ENCODE results near the gene CRACR2A. TPM values are rescaled to one million over a fixed set of nuclear protein-coding genes. Genes with fewer than 3 reads are reported as not detected.

The CRACR2A gene
- polyA plus RNA-seq, 2 of the 4 experiments (the other 2 are of a cell fraction): 1.1 to 3.8 TPM

GRCh38 chr12:3748620-3749019 is 4.3 kb downstream of the CRACR2A start:
- ChIA-PET POLR2A (no interaction called here), CTCF (interaction anchor here (1.2 to 1.4 kb wide), 3 partner anchors 29 to 448 kb away, joined by 3 read pairs; no protein-coding TSS in a partner anchor)
- ATAC-seq: no peak
- H3K4me1 ChIP-seq: no peaks in the 10 kb centered on the region
- FAIRE-seq: no peak
- H3K4me3 ChIP-seq: no peak overlapping the region
- TF ChIP-seq NPAS2 (CRISPR knock-in tag; IDR thresholded peaks at IDR 0.05; ENCODE audit: borderline replicate concordance) (no peak), NR3C1 (IDR thresholded peaks at IDR 0.05) (no peak), JUNB (IDR thresholded peaks at IDR 0.05) (no peak), FOSL2 (IDR thresholded peaks at IDR 0.05) (no peak), FOSL2 (CRISPR knock-in tag; IDR thresholded peaks at IDR 0.05) (no peak)
- 56% methylated on average over 4 of the region's 4 CpGs for WGBS (ENCODE audit: missing lambda C conversion rate)
- H3K27ac ChIP-seq: no peak overlapping the region
- DNase-seq (ENCODE audit: low read depth in 1 of 2, low spot score in 1 of 2): no peak
- no peak overlapping the region for H3K4me2 ChIP-seq
- no peaks in the 10 kb centered on the region for H3K9me3 ChIP-seq

- POLR2A ChIA-PET: no interaction called here
- Histone ChIP-seq H3K4me3 (no peak overlapping the region), H3K4me2 (no peak overlapping the region), H3K9me3 (no peaks in the 10 kb centered on the region), H3K4me1 (no peaks in the 10 kb centered on the region), H3K27ac (no peak overlapping the region)
- CTCF ChIA-PET: interaction anchor here (1.3 to 1.4 kb wide), 2 partner anchors 30 to 447 kb away, joined by 3 read pairs; no protein-coding TSS in a partner anchor
- 27% methylated on average over 5 of the region's 5 CpGs for WGBS (ENCODE audit: missing lambda C conversion rate)
- TF ChIP-seq HOXB5 (CRISPR knock-in tag; IDR thresholded peaks at IDR 0.05) (no peak), ELK1 (IDR thresholded peaks at IDR 0.05; ENCODE audit: low read depth, low read length) (no peak), CTCF (IDR thresholded peaks at IDR 0.05) (no peak), POLR2A (IDR thresholded peaks at IDR 0.05; ENCODE audit: low read length) (no peak), EHF (CRISPR knock-in tag; IDR thresholded peaks at IDR 0.05) (no peak), FOXS1 (CRISPR knock-in tag; IDR thresholded peaks at IDR 0.05) (no peak), ZC3H11A (IDR thresholded peaks at IDR 0.05) (no peak), RCOR1 (IDR thresholded peaks at IDR 0.05; ENCODE audit: low read depth, low read length) (no peak), TP53 (CRISPR knock-in tag; IDR thresholded peaks at IDR 0.05) (no peak), HOXA7 (CRISPR knock-in tag; IDR thresholded peaks at IDR 0.05) (no peak), CHD2 (IDR thresholded peaks at IDR 0.05; ENCODE audit: low read length, partially characterized antibody) (no peak), HEYL (CRISPR knock-in tag; IDR thresholded peaks at IDR 0.05) (no peak), JUN (IDR thresholded peaks at IDR 0.05) (no peak), EP300 (IDR thresholded peaks at IDR 0.05) (no peak), FOSB (CRISPR knock-in tag; IDR thresholded peaks at IDR 0.05) (no peak)
- FAIRE-seq: no peak
- DNase-seq (ENCODE audit: low read depth in 1 of 2, low spot score in 1 of 2): no peak
- ATAC-seq: no peak
Measured at GRCh38 chr12:3747976-3748619, 4.8 kb downstream of the CRACR2A start.

- ATAC-seq (no peak), DNase-seq (ENCODE audit: low read depth in 1 of 2, low spot score in 1 of 2) (no peak), FAIRE-seq (no peak)
- no peak overlapping the region for H3K27ac ChIP-seq
- no peaks in the 10 kb centered on the region for H3K4me1 ChIP-seq
- no peak overlapping the region for H3K4me3 ChIP-seq
- H3K4me2 ChIP-seq: no peak overlapping the region
- H3K9me3 ChIP-seq: no peaks in the 10 kb centered on the region
- ChIA-PET POLR2A (no interaction called here), CTCF (interaction anchor here (1.3 to 1.4 kb wide), 2 partner anchors 30 to 447 kb away, joined by 3 read pairs; no protein-coding TSS in a partner anchor)
- 47% methylated on average over 6 of the region's 6 CpGs for WGBS (ENCODE audit: missing lambda C conversion rate)
- no peak for TF ChIP-seq PBX3 (IDR thresholded peaks at IDR 0.05)
- TF ChIP-seq REST (IDR thresholded peaks at IDR 0.05): no peak
- no peak for TF ChIP-seq ESRRA (IDR thresholded peaks at IDR 0.05; ENCODE audit: borderline replicate concordance, low read length)
Measured at GRCh38 chr12:3747543-3747942, 5.4 kb downstream of the CRACR2A start.

Data from A549 (cell line).